Measurements from ENCODE around the gene CASS4. TPM values are rescaled to one million over a fixed set of nuclear protein-coding genes. Genes with fewer than 3 reads are reported as not detected.

Gene CASS4
- total RNA-seq, 1 donor from 2014 or later: 0.28 TPM

Other genes starting within 250 kb of the CASS4 start
- not detected for gene MC3R, start 163.5 kb upstream of the CASS4 start, total RNA-seq
- 24.7 TPM for gene FAM210B, start 53.3 kb upstream of the CASS4 start, total RNA-seq
- 14.5 TPM for gene AURKA, start 20.0 kb upstream of the CASS4 start, total RNA-seq
- 18.5 TPM for gene CSTF1, start 19.6 kb upstream of the CASS4 start, total RNA-seq
- gene RTF2, start 56.4 kb downstream of the CASS4 start, total RNA-seq: 51.0 TPM
- gene FAM209A, start 112.5 kb downstream of the CASS4 start, total RNA-seq: not detected
- 0.44 TPM for gene FAM209B, start 121.0 kb downstream of the CASS4 start, total RNA-seq
- gene TFAP2C, start 217.0 kb downstream of the CASS4 start, total RNA-seq: 30.8 TPM

All from esophagus mucosa (tissue), 1 donor.